ENCODE data around the gene NEUROD2. TPM values are rescaled to one million over a fixed set of nuclear protein-coding genes. Genes with fewer than 3 reads are reported as not detected.
A peak's percentile ranks its signal among the peaks of the same experiment; 100 is the strongest.

The NEUROD2 gene
- total and polyA plus RNA-seq, 2 of the 13 experiments (the other 11 are each of a cell fraction or from before 2014, with no cell fraction given): not detected

DNA sequence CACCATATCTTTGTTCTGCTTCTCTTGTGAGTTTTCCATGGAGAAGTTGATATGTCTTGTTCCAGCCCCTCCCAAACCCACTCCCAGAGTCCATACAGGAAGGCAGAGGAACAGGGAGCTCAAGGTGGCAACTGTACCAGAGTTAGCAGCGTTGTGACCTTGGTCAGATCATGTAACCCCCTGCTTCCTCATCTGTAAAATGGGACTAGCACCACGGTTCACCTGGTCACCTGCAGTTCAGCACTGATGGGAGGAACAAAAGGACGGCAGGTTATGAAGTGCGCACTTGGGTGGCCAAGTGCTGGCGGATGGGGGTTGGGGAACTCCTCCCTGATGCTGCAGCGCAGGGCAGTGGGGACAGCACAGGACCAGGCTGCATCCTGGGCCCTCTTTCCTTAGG, 7.7 kb upstream of the NEUROD2 start:
- WGBS (ENCODE audit: low lambda C conversion rate): 34% methylated on average over 6 of the region's 6 CpGs
- H3K4me2 ChIP-seq (ENCODE audit: low read depth, low read length): no peak overlapping the region
- ChIA-PET CTCF (ENCODE audit: low intra/inter-chr PET ratio, low total read pairs) (no interaction called here), POLR2A (no interaction called here)
- intact Hi-C loops (cut with micrococcal nuclease; ENCODE audit: unreplicated experiment) (no loop called here), in situ Hi-C loops (cut with HindIII; ENCODE audit: extremely low pct_ligation_motif_present, low pct_unique_long_range_greater_than_20kb) (no loop called here)
- peaks cover 19% of the 10 kb centered on the region for H3K4me1 ChIP-seq (ENCODE audit: insufficient read depth, low read length)
- no peak for DNase-seq (ENCODE audit: low spot score)
- H4K20me1 ChIP-seq (ENCODE audit: insufficient read depth, low read length): no peaks in the 10 kb centered on the region
- peaks cover 8 to 65% of the 10 kb centered on the region in 2 experiments for H3K27me3 ChIP-seq (ENCODE audit: control insufficient read depth in 1 of 2, insufficient read depth in 2 of 2, low read length in 2 of 2)
- H3K36me3 ChIP-seq (replicated peaks in 1 of 2; ENCODE audit: control insufficient read depth in 1 of 2, insufficient read depth in 2 of 2, low read length in 2 of 2): no peaks in the 10 kb centered on the region
- no peaks in the 10 kb centered on the region for H3K9me3 ChIP-seq (ENCODE audit: low read length)
- no TSS peak for BruUV-seq (replicated peaks)
- no peaks in the 10 kb centered on the region for H3K79me2 ChIP-seq (ENCODE audit: insufficient read depth, low read length)
- no peak for ATAC-seq
- no peak overlapping the region for H3K9ac ChIP-seq (ENCODE audit: insufficient read depth, low read depth, low read length)
- no peak overlapping the region for H2AFZ ChIP-seq (ENCODE audit: low read length)
- no peak overlapping the region for H3K27ac ChIP-seq (ENCODE audit: extremely low read length, insufficient read depth, low read length)
- H3K4me3 ChIP-seq (replicated peaks in 1 of 3; ENCODE audit: insufficient read depth in 1 of 3, low read depth in 2 of 3, low read length in 3 of 3): no peak overlapping the region
- FAIRE-seq: no peak
- TF ChIP-seq SP5 (CRISPR knock-in tag; IDR thresholded peaks at IDR 0.05; ENCODE audit: borderline replicate concordance, low read depth): no peak
- TF ChIP-seq ZNF629 (CRISPR knock-in tag; conservative IDR thresholded peaks at IDR 0.05): peak; percentile 69
- TF ChIP-seq ZNF768 (CRISPR knock-in tag; IDR thresholded peaks at IDR 0.05): 0 out of 2 replicates have a peak, but pooled peaks have one; percentile 37

DNA sequence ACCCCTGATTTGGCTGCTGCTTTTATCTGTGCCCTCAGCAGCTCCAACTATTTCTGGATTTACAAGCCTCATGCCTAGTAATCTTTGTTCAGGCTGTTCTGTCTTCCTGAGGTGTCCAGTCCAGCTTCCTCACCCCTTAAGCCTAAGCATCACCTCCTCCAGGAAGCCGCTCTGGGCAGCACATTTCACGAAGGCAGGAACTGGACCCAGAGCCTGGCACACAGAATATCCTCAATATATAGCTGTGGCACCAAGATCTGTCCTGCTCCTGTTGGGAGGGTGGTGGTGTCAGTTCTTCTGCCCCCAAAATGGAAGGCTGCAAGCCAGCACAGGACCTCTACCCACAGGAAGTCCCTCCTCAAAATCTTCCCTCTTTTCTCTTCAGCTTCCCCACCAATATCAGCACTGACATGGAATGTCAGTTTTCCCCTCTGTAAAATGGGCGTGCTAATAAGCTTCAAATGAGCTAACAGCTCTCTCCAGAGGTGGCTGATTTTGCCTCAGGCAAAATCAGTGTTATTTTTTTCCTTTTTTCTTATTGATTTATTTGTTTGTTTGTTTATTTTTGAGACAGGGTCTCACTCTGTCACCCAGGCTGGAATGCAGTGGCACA, 6.9 kb upstream of the NEUROD2 start:
- BruUV-seq (replicated peaks): no TSS peak
- CTCF ChIA-PET (ENCODE audit: low intra/inter-chr PET ratio, low total read pairs): no interaction called here
- POLR2A ChIA-PET: no interaction called here

More for the DNA sequence above, 6.9 kb upstream of the NEUROD2 start:
- Histone ChIP-seq H3K79me2 (ENCODE audit: insufficient read depth, low read length) (no peaks in the 10 kb centered on the region), H3K27ac (ENCODE audit: extremely low read length, insufficient read depth, low read length) (no peak overlapping the region), H3K4me3 (replicated peaks in 1 of 3; ENCODE audit: insufficient read depth in 1 of 3, low read depth in 2 of 3, low read length in 3 of 3) (no peak overlapping the region), H3K9ac (ENCODE audit: insufficient read depth, low read depth, low read length) (no peak overlapping the region), H3K4me2 (ENCODE audit: low read depth, low read length) (no peak overlapping the region), H2AFZ (ENCODE audit: low read length) (no peak overlapping the region), H3K9me3 (ENCODE audit: low read length) (no peaks in the 10 kb centered on the region), H3K27me3 (ENCODE audit: control insufficient read depth in 1 of 2, insufficient read depth in 2 of 2, low read length in 2 of 2) (peaks cover 8 to 67% of the 10 kb centered on the region in 2 experiments), H4K20me1 (ENCODE audit: insufficient read depth, low read length) (no peaks in the 10 kb centered on the region), H3K4me1 (ENCODE audit: insufficient read depth, low read length) (peaks cover 15% of the 10 kb centered on the region), H3K36me3 (replicated peaks in 1 of 2; ENCODE audit: control insufficient read depth in 1 of 2, insufficient read depth in 2 of 2, low read length in 2 of 2) (no peaks in the 10 kb centered on the region)
- WGBS (ENCODE audit: low lambda C conversion rate): 24% methylated on average over 3 of the region's 3 CpGs
- ATAC-seq: no peak
- no peak for FAIRE-seq
- TF ChIP-seq, protein P1, sequence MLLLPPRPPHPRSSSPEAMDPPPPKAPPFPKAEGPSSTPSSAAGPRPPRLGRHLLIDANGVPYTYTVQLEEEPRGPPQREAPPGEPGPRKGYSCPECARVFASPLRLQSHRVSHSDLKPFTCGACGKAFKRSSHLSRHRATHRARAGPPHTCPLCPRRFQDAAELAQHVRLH (CRISPR knock-in tag; IDR thresholded peaks at IDR 0.05; ENCODE audit: borderline replicate concordance, low read depth): no peak
- TF ChIP-seq ZNF629 (CRISPR knock-in tag; conservative IDR thresholded peaks at IDR 0.05): peak; percentile 80
- no peak for TF ChIP-seq FOXK2 (IDR thresholded peaks at IDR 0.05)
- intact Hi-C loops (cut with micrococcal nuclease; ENCODE audit: unreplicated experiment): no loop called here
- no peak for DNase-seq (ENCODE audit: low spot score)
- in situ Hi-C loops (cut with HindIII; ENCODE audit: extremely low pct_ligation_motif_present, low pct_unique_long_range_greater_than_20kb): no loop called here

Measured in HepG2 (cell line).